LoVo (cell line): ENCODE results near the gene USHBP1.
"Not testable (repeated sequence)": the region's sequence is repeated elsewhere in the genome, so short reads cannot be mapped to it uniquely, and the experiment has no call there.

Experiments
- DNase-seq: peaks from one replicate; pipeline ENCODE4 v3.0.0-alpha.2; 2016; ENCODE audit warnings: low spot score

The USHBP1 gene

GRCh38 chr19:17264641-17264979, at the start of gene USHBP1:
Gene USHBP1, minus strand, starts transcription at chr19:17264745. Its CDS starts 446 bp downstream, at chr19:17264299.
- DNase-seq, result no peak

GRCh38 chr19:17314007-17314593, 49.6 kb upstream of the USHBP1 start:
- no peak for DNase-seq

GRCh38 chr19:17312189-17313113, 47.9 kb upstream of the USHBP1 start:
- DNase-seq, result no peak

- no peak for DNase-seq
These were observed 47.1 kb upstream of the USHBP1 start for GRCh38 chr19:17311455-17312188.

GRCh38 chr19:17309965-17310461, 45.5 kb upstream of the USHBP1 start:
- DNase-seq, result no peak

GRCh38 chr19:17309198-17309964, 44.8 kb upstream of the USHBP1 start, which contains the start of gene DDA1:
Gene DDA1, plus strand, starts transcription at chr19:17309563. Its CDS starts 92 bp downstream, at chr19:17309655.
- DNase-seq, result peak; percentile 99

- no peak for DNase-seq
These were observed 43.4 kb upstream of the USHBP1 start for GRCh38 chr19:17307876-17308377.

- no peak for DNase-seq
These were observed 41.8 kb upstream of the USHBP1 start for GRCh38 chr19:17306285-17306714.

- peak; percentile 100 for DNase-seq
These were observed 41.2 kb upstream of the USHBP1 start, which contains the start of gene MRPL34 for GRCh38 chr19:17305517-17306284. Gene MRPL34, plus strand, starts transcription at chr19:17305872. Its CDS starts 21 bp downstream, at chr19:17305893.

- DNase-seq, result no peak
These were observed 40.6 kb upstream of the USHBP1 start for GRCh38 chr19:17305216-17305516.

- no peak for DNase-seq
These were observed 40.1 kb upstream of the USHBP1 start for GRCh38 chr19:17304386-17305215.

- DNase-seq, result no peak
These were observed 39.4 kb upstream of the USHBP1 start for GRCh38 chr19:17303940-17304267.

- DNase-seq, result peak; percentile 81
These were observed 38.8 kb upstream of the USHBP1 start, which contains the start of gene ABHD8 for GRCh38 chr19:17303167-17303939. Gene ABHD8, minus strand, starts transcription at chr19:17303425. Its CDS starts 1,809 bp downstream, at chr19:17301616.

GRCh38 chr19:17302391-17303166, 38.0 kb upstream of the USHBP1 start:
- no peak for DNase-seq

- no peak for DNase-seq
These were observed 36.6 kb upstream of the USHBP1 start for GRCh38 chr19:17300992-17301619.

- no peak for DNase-seq
These were observed 32.4 kb upstream of the USHBP1 start for GRCh38 chr19:17296976-17297375.

GRCh38 chr19:17296273-17296672, 31.7 kb upstream of the USHBP1 start:
- no peak for DNase-seq

- not testable (repeated sequence) for DNase-seq
These were observed 31.0 kb upstream of the USHBP1 start for GRCh38 chr19:17295551-17295950.
